Measurements from ENCODE around the gene MARCHF4.
"Not testable (repeated sequence)": the region's sequence is repeated elsewhere in the genome, so short reads cannot be mapped to it uniquely, and the experiment has no call there.

GRCh38 chr2:216384409-216384808 lies 12.1 kb upstream of the MARCHF4 start:
- TF ChIP-seq POLR2AphosphoS5 (IDR thresholded peaks at IDR 0.05; ENCODE audit: low read depth, low read length); CTCF (IDR thresholded peaks at IDR 0.05); SIN3A (IDR thresholded peaks at IDR 0.05; ENCODE audit: borderline replicate concordance, insufficient read depth, low read depth, low read length): not testable (repeated sequence)
